ENCODE data around the gene HOGA1. TPM values are rescaled to one million over a fixed set of nuclear protein-coding genes. Genes with fewer than 3 reads are reported as not detected.
"Not testable (repeated sequence)": the region's sequence is repeated elsewhere in the genome, so short reads cannot be mapped to it uniquely, and the experiment has no call there.

HOGA1 gene
- total and polyA plus RNA-seq, 3 donors from 2014 or later = 0.25 to 1.5 (median 0.55) TPM

- Histone ChIP-seq H3K27ac (peak within 1 kb of the TSS in 1 of 2 donors; percentile 69), H3K36me3 (ENCODE audit: low read depth, missing control alignments) (no peaks in the 10 kb centered on the region), H3K4me1 (no peaks in the 10 kb centered on the region), H3K9me3 (no peaks in the 10 kb centered on the region), H3K27me3 (no peaks in the 10 kb centered on the region), H3K4me3 (peak within 1 kb of the TSS; percentile 73 to 77)
- intact Hi-C loops (cut with DNase I; ENCODE audit: low total_unique reads) = no loop called here
- TF ChIP-seq CTCF (IDR thresholded peaks at IDR 0.05) = no peak
- TF ChIP-seq POLR2A (IDR thresholded peaks at IDR 0.05) = no peak
- WGBS, 2 donors = 1 to 3% methylated on average over 50 to 62 of the region's 62 CpGs
- peak; percentile 96 for DNase-seq
Observed at GRCh38 chr10:97632949-97633884, 49.0 kb downstream of the HOGA1 start, which contains the start of gene MORN4. Gene MORN4, minus strand, starts transcription at chr10:97633500. Its CDS starts 13,847 bp downstream, at chr10:97619653.

GRCh38 chr10:97633921-97634320 is 49.7 kb downstream of the HOGA1 start:
- 65 to 68% methylated on average over 8 of the region's 8 CpGs for WGBS, 2 donors
- Histone ChIP-seq H3K4me1 (no peaks in the 10 kb centered on the region), H3K36me3 (ENCODE audit: low read depth, missing control alignments) (no peaks in the 10 kb centered on the region), H3K9me3 (no peaks in the 10 kb centered on the region), H3K4me3 (peak overlapping the region; percentile 73 to 77), H3K27me3 (no peaks in the 10 kb centered on the region), H3K27ac (peak overlapping the region in 1 of 2 donors; percentile 69)
- DNase-seq = peak; percentile 30
- intact Hi-C loops (cut with DNase I; ENCODE audit: low total_unique reads) = no loop called here
- no peak for TF ChIP-seq POLR2A (IDR thresholded peaks at IDR 0.05)
- TF ChIP-seq CTCF (IDR thresholded peaks at IDR 0.05) = peak; percentile 18 to 43 (median 31)

- no peaks in the 10 kb centered on the region for H3K4me1 ChIP-seq
- no peak for TF ChIP-seq CTCF (IDR thresholded peaks at IDR 0.05)
- no peak for TF ChIP-seq POLR2A (IDR thresholded peaks at IDR 0.05)
- no peaks in the 10 kb centered on the region for H3K9me3 ChIP-seq
- H3K27me3 ChIP-seq = no peaks in the 10 kb centered on the region
- WGBS, 2 donors = 94% methylated on average over 1 of the region's 1 CpG
- no peak for DNase-seq
- no peak overlapping the region for H3K4me3 ChIP-seq
- H3K36me3 ChIP-seq (ENCODE audit: low read depth, missing control alignments) = no peaks in the 10 kb centered on the region
- H3K27ac ChIP-seq = no peak overlapping the region
- intact Hi-C loops (cut with DNase I; ENCODE audit: low total_unique reads) = no loop called here
Observed at GRCh38 chr10:97635577-97635976, 51.4 kb downstream of the HOGA1 start.

- WGBS, 2 donors = 84 to 87% methylated on average over 3 of the region's 3 CpGs
- H3K9me3 ChIP-seq; DNase-seq; H3K4me1 ChIP-seq; intact Hi-C loops (cut with DNase I; ENCODE audit: low total_unique reads); H3K27ac ChIP-seq; H3K4me3 ChIP-seq; H3K27me3 ChIP-seq; H3K36me3 ChIP-seq (ENCODE audit: low read depth, missing control alignments): not testable (repeated sequence)
Observed at GRCh38 chr10:97639090-97639489, 54.9 kb downstream of the HOGA1 start.

- Histone ChIP-seq H3K4me3 (peak within 1 kb of the TSS; percentile 74 to 79), H3K27me3 (no peaks in the 10 kb centered on the region), H3K36me3 (ENCODE audit: low read depth, missing control alignments) (no peaks in the 10 kb centered on the region), H3K27ac (peak within 1 kb of the TSS; percentile 57 to 87), H3K4me1 (no peaks in the 10 kb centered on the region), H3K9me3 (no peaks in the 10 kb centered on the region)
- intact Hi-C loops (cut with DNase I; ENCODE audit: low total_unique reads) = no loop called here
- peak; percentile 99 for DNase-seq
- 2% methylated on average over 21 to 28 of the region's 54 CpGs for WGBS, 2 donors
- peak; percentile 27 for TF ChIP-seq POLR2A (IDR thresholded peaks at IDR 0.05)
- TF ChIP-seq CTCF (IDR thresholded peaks at IDR 0.05) = no peak
Observed at GRCh38 chr10:97640174-97640867, 56.1 kb downstream of the HOGA1 start, which contains the start of gene PI4K2A. Gene PI4K2A, plus strand, starts transcription at chr10:97640671. Its CDS starts 72 bp downstream, at chr10:97640743.

Data from testis (tissue), 3 donors.